Measurements from ENCODE around the gene VAMP2. TPM values are rescaled to one million over a fixed set of nuclear protein-coding genes. Genes with fewer than 3 reads are reported as not detected.

Gene VAMP2
- total RNA-seq, 1 experiment from 2014 or later, result 22.1 TPM

GRCh38 chr17:8206536-8206935 is 43.8 kb upstream of the VAMP2 start:
- Mint-ChIP-seq H3K4me3 (ENCODE audit: low read depth, unreplicated experiment) (no peak overlapping the region), H3K36me3 (ENCODE audit: insufficient read depth, unreplicated experiment) (peaks cover 48% of the 10 kb centered on the region), H3K27ac (ENCODE audit: unreplicated experiment) (no peak overlapping the region), H3K4me1 (ENCODE audit: low read depth, unreplicated experiment) (peaks cover 6% of the 10 kb centered on the region), H3K27me3 (ENCODE audit: unreplicated experiment) (no peaks in the 10 kb centered on the region), H3K9me3 (ENCODE audit: low read depth, unreplicated experiment) (no peaks in the 10 kb centered on the region)
- TF ChIP-seq, protein P1, sequence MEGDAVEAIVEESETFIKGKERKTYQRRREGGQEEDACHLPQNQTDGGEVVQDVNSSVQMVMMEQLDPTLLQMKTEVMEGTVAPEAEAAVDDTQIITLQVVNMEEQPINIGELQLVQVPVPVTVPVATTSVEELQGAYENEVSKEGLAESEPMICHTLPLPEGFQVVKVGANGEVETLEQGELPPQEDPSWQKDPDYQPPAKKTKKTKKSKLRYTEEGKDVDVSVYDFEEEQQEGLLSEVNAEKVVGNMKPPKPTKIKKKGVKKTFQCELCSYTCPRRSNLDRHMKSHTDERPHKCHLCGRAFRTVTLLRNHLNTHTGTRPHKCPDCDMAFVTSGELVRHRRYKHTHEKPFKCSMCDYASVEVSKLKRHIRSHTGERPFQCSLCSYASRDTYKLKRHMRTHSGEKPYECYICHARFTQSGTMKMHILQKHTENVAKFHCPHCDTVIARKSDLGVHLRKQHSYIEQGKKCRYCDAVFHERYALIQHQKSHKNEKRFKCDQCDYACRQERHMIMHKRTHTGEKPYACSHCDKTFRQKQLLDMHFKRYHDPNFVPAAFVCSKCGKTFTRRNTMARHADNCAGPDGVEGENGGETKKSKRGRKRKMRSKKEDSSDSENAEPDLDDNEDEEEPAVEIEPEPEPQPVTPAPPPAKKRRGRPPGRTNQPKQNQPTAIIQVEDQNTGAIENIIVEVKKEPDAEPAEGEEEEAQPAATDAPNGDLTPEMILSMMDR (IDR thresholded peaks at IDR 0.05; ENCODE audit: unreplicated experiment), result no peak
- DNase-seq, result no peak
- CTCF ChIA-PET, result no interaction called here
- intact Hi-C loops (cut with micrococcal nuclease; ENCODE audit: unreplicated experiment), result no loop called here
- no TSS peak for BruUV-seq (replicated peaks)

GRCh38 chr17:8204761-8205555 is 42.2 kb upstream of the VAMP2 start:
- no peaks in the 10 kb centered on the region for H3K9me3 Mint-ChIP-seq (ENCODE audit: low read depth, unreplicated experiment)
- TF ChIP-seq, protein P1 (IDR thresholded peaks at IDR 0.05; ENCODE audit: unreplicated experiment), result no peak
- no peaks in the 10 kb centered on the region for H3K27me3 Mint-ChIP-seq (ENCODE audit: unreplicated experiment)
- no peaks in the 10 kb centered on the region for H3K4me1 Mint-ChIP-seq (ENCODE audit: low read depth, unreplicated experiment)
- DNase-seq, result no peak
- no peak overlapping the region for H3K27ac Mint-ChIP-seq (ENCODE audit: unreplicated experiment)
- intact Hi-C loops (cut with micrococcal nuclease; ENCODE audit: unreplicated experiment), result no loop called here
- CTCF ChIA-PET, result no interaction called here
- H3K36me3 Mint-ChIP-seq (ENCODE audit: insufficient read depth, unreplicated experiment), result peaks cover 44% of the 10 kb centered on the region
- H3K4me3 Mint-ChIP-seq (ENCODE audit: low read depth, unreplicated experiment), result no peak overlapping the region
- no TSS peak for BruUV-seq (replicated peaks)

DNA sequence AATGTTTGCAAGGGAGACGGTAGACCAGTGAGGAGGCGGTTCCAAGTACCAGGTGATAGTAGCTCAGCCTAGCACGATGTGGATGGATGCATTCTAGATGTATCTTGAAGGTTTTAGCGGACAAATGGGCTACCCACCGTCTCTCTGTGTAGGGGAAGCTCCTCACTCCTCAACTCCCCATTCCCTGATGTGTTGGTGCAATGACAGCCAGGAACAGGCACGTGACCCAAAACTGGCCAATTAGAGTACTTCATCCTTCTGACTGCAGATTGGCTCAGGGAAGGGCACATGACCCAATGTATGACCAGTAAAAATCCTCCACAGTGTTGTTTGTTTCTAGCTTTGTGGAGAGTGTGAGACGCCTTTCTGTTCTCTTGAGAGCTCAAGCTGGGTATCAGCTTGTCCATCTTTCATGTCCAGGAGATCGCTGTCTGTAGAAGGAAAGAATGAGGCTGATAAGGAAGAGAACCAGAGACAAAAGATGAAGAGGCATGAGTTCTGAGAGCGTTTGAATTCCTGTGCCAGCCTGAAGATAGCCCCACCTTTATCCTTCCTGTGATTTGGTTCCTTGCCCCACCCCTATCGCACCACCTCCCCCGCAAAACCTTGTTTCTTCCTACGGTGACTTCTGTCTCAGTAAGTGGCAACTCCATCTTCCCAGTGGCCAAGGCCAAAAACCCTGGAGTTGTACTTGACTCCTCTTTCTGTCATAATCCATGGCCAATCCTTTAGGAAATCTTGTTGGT is 29.5 kb upstream of the VAMP2 start:
- no peaks in the 10 kb centered on the region for H3K4me1 Mint-ChIP-seq (ENCODE audit: low read depth, unreplicated experiment)
- peak; percentile 76 for DNase-seq
- H3K4me3 Mint-ChIP-seq (ENCODE audit: low read depth, unreplicated experiment), result no peak overlapping the region
- H3K27me3 Mint-ChIP-seq (ENCODE audit: unreplicated experiment), result no peaks in the 10 kb centered on the region
- no TSS peak for BruUV-seq (replicated peaks)
- H3K36me3 Mint-ChIP-seq (ENCODE audit: insufficient read depth, unreplicated experiment), result peaks cover 21% of the 10 kb centered on the region
- H3K9me3 Mint-ChIP-seq (ENCODE audit: low read depth, unreplicated experiment), result no peaks in the 10 kb centered on the region
- TF ChIP-seq, protein P1 (IDR thresholded peaks at IDR 0.05; ENCODE audit: unreplicated experiment), result no peak
- no peak overlapping the region for H3K27ac Mint-ChIP-seq (ENCODE audit: unreplicated experiment)
- CTCF ChIA-PET, result interaction anchor here (1.0 to 1.5 kb wide), 2 partner anchors 30 to 70 kb away, joined by 3 read pairs; no protein-coding TSS in a partner anchor
- intact Hi-C loops (cut with micrococcal nuclease; ENCODE audit: unreplicated experiment), result no loop called here

- H3K27me3 Mint-ChIP-seq (ENCODE audit: unreplicated experiment), result no peaks in the 10 kb centered on the region
- no peak for DNase-seq
- peaks cover 21% of the 10 kb centered on the region for H3K36me3 Mint-ChIP-seq (ENCODE audit: insufficient read depth, unreplicated experiment)
- TF ChIP-seq, protein P1 (IDR thresholded peaks at IDR 0.05; ENCODE audit: unreplicated experiment), result no peak
- intact Hi-C loops (cut with micrococcal nuclease; ENCODE audit: unreplicated experiment), result no loop called here
- H3K27ac Mint-ChIP-seq (ENCODE audit: unreplicated experiment), result no peak overlapping the region
- BruUV-seq (replicated peaks), result no TSS peak
- no peak overlapping the region for H3K4me3 Mint-ChIP-seq (ENCODE audit: low read depth, unreplicated experiment)
- no peaks in the 10 kb centered on the region for H3K4me1 Mint-ChIP-seq (ENCODE audit: low read depth, unreplicated experiment)
- CTCF ChIA-PET, result interaction anchor here (0.6 to 0.9 kb wide), 5 partner anchors 20 to 72 kb away, joined by 3 to 4 read pairs (median 3); partner anchors contain the start of gene AURKB
- no peaks in the 10 kb centered on the region for H3K9me3 Mint-ChIP-seq (ENCODE audit: low read depth, unreplicated experiment)
Measured at GRCh38 chr17:8190506-8190905, 27.8 kb upstream of the VAMP2 start.
